Cardiac muscle cell (in vitro differentiated cells and primary cell): ENCODE results near the gene MAS1. TPM values are rescaled to one million over a fixed set of nuclear protein-coding genes. Genes with fewer than 3 reads are reported as not detected.

ENCODE experiments used
- DNase-seq, 2 donors: peaks; one replicate each; pipeline versions ENCODE4 v3.0.0 to v3.0.0-alpha.2; 2010 to 2017; ENCODE audit warnings: low read depth in 1 of 2, low spot score in 1 of 2
- H3K27ac ChIP-seq: fragments of 200-600 bp; sonication (generic); 2 replicates; pipeline ENCODE4 v1.5.1; 2016
- H3K27me3 ChIP-seq: fragments of 200-600 bp; sonication (generic); 2 replicates; pipeline ENCODE4 v1.6.0; 2016; ENCODE audit warnings: control low read depth
- H3K36me3 ChIP-seq: fragments of 200-600 bp; sonication (generic); 2 replicates; pipeline ENCODE4 v1.5.1; 2016; ENCODE audit warnings: control low read depth
- H3K4me1 ChIP-seq: fragments of 200-600 bp; sonication (generic); 2 replicates; pipeline ENCODE4 v1.8.1; 2017; ENCODE audit warnings: low read depth, mild to moderate bottlenecking, mixed run types
- H3K4me3 ChIP-seq: fragments of 200-600 bp; sonication (generic); 2 replicates; pipeline ENCODE4 v1.5.1; 2016; ENCODE audit warnings: mild to moderate bottlenecking
- H3K9me3 ChIP-seq: fragments of 200-600 bp; sonication (generic); 2 replicates; pipeline ENCODE4 v1.5.1; 2017; ENCODE audit warnings: low read depth, mild to moderate bottlenecking, control low read depth
- polyA plus RNA-seq: library from polyadenylated mRNA; unstranded; fragments of >200 nt; fragmentation: Nextera tagmentation; extraction: Ambion mirVana; gene quantifications from 2 replicates; pipeline ENCODE4 v1.2.1, GENCODE V29; 2016
- total RNA-seq: library from RNA; depleted of rRNA; stranded (reverse); fragments of >200 nt; gene quantifications from 2 replicates; pipeline ENCODE4 v1.2.3, GENCODE V29; 2016
- TF ChIP-seq, protein P1 (sequence below): IDR thresholded peaks from 2 replicates; pipeline ENCODE4 v1.5.1; 2012; ENCODE audit warnings: low read depth, mild to moderate bottlenecking, low read length

The MAS1 gene
- total and polyA plus RNA-seq, 2 experiments from 2014 or later: not detected

DNA sequence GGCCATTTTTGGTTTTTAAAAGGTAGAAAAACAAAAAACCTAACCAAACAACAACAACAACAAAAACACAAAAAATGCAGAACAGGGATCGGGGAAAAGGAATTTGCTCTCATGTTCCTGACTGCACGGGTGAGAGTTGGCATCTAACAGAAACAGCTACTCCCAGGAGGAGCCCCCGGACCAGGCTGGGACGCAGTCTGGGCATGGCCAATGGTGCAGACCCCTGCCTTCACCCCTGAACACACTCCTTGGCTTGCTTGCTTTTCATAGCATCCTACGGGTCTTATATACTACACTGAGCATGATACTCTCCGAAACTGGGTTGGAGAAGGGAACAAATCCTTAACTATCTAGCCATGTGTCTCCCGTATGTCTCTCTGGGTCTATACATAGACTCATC, 587 bp upstream of the MAS1 start:
- Histone ChIP-seq H3K9me3 (no peaks in the 10 kb centered on the region), H3K4me1 (peaks cover 11% of the 10 kb centered on the region), H3K36me3 (no peaks in the 10 kb centered on the region), H3K27ac (no peak overlapping the region), H3K4me3 (no peak overlapping the region), H3K27me3 (no peaks in the 10 kb centered on the region)
- TF ChIP-seq, protein P1, sequence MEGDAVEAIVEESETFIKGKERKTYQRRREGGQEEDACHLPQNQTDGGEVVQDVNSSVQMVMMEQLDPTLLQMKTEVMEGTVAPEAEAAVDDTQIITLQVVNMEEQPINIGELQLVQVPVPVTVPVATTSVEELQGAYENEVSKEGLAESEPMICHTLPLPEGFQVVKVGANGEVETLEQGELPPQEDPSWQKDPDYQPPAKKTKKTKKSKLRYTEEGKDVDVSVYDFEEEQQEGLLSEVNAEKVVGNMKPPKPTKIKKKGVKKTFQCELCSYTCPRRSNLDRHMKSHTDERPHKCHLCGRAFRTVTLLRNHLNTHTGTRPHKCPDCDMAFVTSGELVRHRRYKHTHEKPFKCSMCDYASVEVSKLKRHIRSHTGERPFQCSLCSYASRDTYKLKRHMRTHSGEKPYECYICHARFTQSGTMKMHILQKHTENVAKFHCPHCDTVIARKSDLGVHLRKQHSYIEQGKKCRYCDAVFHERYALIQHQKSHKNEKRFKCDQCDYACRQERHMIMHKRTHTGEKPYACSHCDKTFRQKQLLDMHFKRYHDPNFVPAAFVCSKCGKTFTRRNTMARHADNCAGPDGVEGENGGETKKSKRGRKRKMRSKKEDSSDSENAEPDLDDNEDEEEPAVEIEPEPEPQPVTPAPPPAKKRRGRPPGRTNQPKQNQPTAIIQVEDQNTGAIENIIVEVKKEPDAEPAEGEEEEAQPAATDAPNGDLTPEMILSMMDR: no peak
- DNase-seq: no peak

DNA sequence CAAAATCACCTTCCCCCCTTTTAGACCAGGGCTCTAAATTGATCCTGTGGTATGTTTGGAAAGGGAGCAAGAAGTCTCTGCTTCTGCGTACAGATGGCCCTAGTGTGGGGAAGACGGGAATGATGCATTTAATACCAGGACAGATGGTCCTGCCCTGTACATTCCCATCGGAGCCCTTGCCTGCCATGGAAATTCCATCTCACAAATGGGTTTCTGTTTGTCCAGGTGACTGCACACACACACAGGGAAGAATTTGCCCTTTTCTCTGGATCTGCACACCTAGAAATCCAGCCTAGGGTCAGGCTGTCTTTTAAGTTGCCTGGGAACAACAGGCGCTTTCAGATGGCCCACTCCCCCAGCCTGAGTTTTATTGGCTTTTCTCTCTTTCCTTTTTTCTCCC, 1.3 kb downstream of the MAS1 start:
- Histone ChIP-seq H3K27me3 (no peaks in the 10 kb centered on the region), H3K4me1 (peaks cover 11% of the 10 kb centered on the region), H3K27ac (no peak overlapping the region), H3K4me3 (no peak overlapping the region), H3K9me3 (no peaks in the 10 kb centered on the region), H3K36me3 (no peaks in the 10 kb centered on the region)
- TF ChIP-seq, protein P1: no peak
- no peak for DNase-seq

DNA sequence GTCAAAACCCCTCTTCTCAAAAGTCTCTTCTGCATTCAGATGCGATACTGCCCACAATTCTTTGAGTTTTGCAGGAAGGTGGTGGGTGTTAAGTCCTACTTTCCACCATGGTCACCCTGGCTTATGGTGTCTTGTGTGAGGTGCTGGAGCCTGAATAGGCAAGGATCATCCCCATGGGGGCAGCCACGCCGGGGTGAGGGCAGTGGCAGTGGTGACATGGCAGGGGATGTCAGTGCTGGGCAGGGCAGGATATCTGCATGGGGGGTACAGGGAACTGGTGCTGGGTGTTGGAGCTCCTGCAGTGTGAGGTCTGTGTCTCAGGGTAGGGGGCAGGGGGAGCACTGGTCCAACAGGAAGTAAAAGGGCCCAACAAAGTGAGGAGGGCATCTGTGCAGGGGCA, 2.3 kb downstream of the MAS1 start:
- peaks cover 3% of the 10 kb centered on the region for H3K4me1 ChIP-seq
- no peak overlapping the region for H3K4me3 ChIP-seq
- H3K36me3 ChIP-seq: no peaks in the 10 kb centered on the region
- no peaks in the 10 kb centered on the region for H3K27me3 ChIP-seq
- H3K9me3 ChIP-seq: no peaks in the 10 kb centered on the region
- TF ChIP-seq, protein P1: no peak
- H3K27ac ChIP-seq: no peak overlapping the region
- DNase-seq: no peak

DNA sequence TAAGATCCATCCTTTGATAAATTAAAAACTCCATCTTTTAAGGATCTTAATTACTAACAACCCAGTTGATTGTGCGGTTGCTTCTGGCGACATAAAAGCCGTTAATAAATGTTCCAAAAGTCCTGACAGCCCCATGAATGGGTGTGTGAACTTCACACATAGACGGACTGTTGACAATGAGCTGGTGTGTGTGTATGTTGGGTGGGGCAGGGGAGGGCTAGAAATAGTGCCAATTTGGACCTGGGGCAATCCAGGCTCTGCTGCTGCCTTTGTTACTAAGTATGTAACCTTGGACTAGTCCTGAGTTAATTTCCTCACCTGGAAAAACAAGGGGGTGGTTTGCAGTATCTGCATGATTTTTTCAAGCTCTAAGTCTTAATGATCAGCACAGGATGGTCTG, 4.2 kb downstream of the MAS1 start:
- H3K4me1 ChIP-seq: no peaks in the 10 kb centered on the region
- no peak overlapping the region for H3K4me3 ChIP-seq
- no peak overlapping the region for H3K27ac ChIP-seq
- no peaks in the 10 kb centered on the region for H3K27me3 ChIP-seq
- no peak for DNase-seq
- no peaks in the 10 kb centered on the region for H3K36me3 ChIP-seq
- TF ChIP-seq, protein P1: no peak
- H3K9me3 ChIP-seq: no peaks in the 10 kb centered on the region

DNA sequence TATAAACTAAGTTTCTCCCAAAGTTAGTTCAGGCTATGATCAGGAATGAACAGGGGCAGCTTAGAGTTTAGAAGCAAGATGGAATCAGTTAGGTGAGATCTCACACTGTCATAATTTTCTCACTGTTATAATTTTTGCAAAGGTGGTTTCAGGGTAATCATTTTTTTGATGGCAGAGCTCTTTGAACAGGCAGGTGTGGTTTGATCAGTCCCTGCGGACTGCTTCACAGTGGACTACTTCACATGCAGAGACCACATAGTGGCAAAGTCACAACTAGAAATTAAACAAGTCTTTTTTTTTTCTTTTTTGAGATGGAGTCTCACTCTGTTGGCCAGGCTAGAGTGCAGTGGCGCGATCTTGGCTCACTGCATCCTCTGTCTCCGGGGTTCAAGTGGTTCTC, 6.8 kb downstream of the MAS1 start:
- no peaks in the 10 kb centered on the region for H3K4me1 ChIP-seq
- H3K36me3 ChIP-seq: no peaks in the 10 kb centered on the region
- no peak overlapping the region for H3K27ac ChIP-seq
- DNase-seq: no peak
- TF ChIP-seq, protein P1: no peak
- no peaks in the 10 kb centered on the region for H3K27me3 ChIP-seq
- no peaks in the 10 kb centered on the region for H3K9me3 ChIP-seq
- H3K4me3 ChIP-seq: no peak overlapping the region

DNA sequence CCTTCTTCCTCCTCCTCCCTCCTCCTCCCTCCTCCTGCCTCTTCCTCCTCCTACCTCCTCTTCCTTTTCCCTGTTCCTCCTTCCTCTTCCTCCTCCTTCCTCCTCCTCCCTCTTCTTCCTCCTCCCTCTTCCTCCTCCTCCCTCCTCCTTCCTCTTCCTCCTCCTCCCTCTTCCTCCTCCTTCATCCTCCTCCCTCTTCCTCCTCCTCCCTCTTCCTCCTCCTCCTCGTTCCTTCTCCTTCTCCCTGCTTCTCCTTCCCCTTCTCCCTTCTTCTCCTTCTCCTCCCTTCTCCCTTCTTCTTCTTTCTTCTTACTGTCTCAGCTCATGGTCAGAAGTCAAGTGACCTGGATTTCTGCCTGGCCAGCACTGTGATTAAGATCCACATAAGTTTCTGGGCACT, 7.7 kb downstream of the MAS1 start:
- Histone ChIP-seq H3K36me3 (no peaks in the 10 kb centered on the region), H3K4me3 (no peak overlapping the region), H3K9me3 (no peaks in the 10 kb centered on the region), H3K27ac (no peak overlapping the region), H3K27me3 (no peaks in the 10 kb centered on the region), H3K4me1 (no peaks in the 10 kb centered on the region)
- TF ChIP-seq, protein P1: no peak
- DNase-seq: no peak
